WTC11 (cell line): ENCODE data around the gene CACNA1D. TPM values are rescaled to one million over a fixed set of nuclear protein-coding genes. Genes with fewer than 3 reads are reported as not detected.

Experiments used
- ATAC-seq: fragments of 200-7000 bp; cut with Tn5 transposase; 2 replicates; pipeline ENCODE4 v1.10.0; 2021; ENCODE audit warnings: mild to moderate bottlenecking, moderate library complexity
- CTCF ChIA-PET: fragments of 300-600 bp; sonication (Branson Sonifier 250); formaldehyde crosslinking; loops from one replicate; lab custom pipeline; 2021; ENCODE audit warnings: antibody characterized with exemption; lab: Charles Lee
- POLR2A ChIA-PET: fragments of 350-600 bp; sonication (Branson Sonifier 250); formaldehyde crosslinking; loops from one replicate; lab custom pipeline; 2021; ENCODE audit warnings: antibody characterized with exemption; lab: Charles Lee
- DNase-seq: peaks from one replicate; pipeline ENCODE4 v3.0.0; 2021; ENCODE audit warnings: low spot score
- H3K27ac Mint-ChIP-seq: 2 replicates; pipeline ENCODE4 v1.8.0; 2021; ENCODE audit warnings: mixed read lengths
- H3K27me3 Mint-ChIP-seq: 2 replicates; pipeline ENCODE4 v1.8.0; 2021; ENCODE audit warnings: low read depth, mild to moderate bottlenecking, moderate library complexity, mixed read lengths
- H3K36me3 Mint-ChIP-seq: 2 replicates; pipeline ENCODE4 v1.8.0; 2021; ENCODE audit warnings: mixed read lengths
- H3K4me1 Mint-ChIP-seq: 2 replicates; pipeline ENCODE4 v1.8.0; 2022; ENCODE audit warnings: mixed read lengths
- H3K4me3 Mint-ChIP-seq: 2 replicates; pipeline ENCODE4 v1.8.0; 2021; ENCODE audit warnings: mild to moderate bottlenecking, moderate library complexity, mixed read lengths
- H3K9me3 Mint-ChIP-seq: 2 replicates; pipeline ENCODE4 v1.8.0; 2021; ENCODE audit warnings: mixed read lengths
- CREB1 ChIP-seq: sonication (generic); formaldehyde crosslinking; IDR thresholded peaks from 2 replicates; pipeline ENCODE4 v1.8.0; 2023; ENCODE audit warnings: mild to moderate bottlenecking, missing genetic modification reagents
- ELF4 ChIP-seq: sonication (generic); formaldehyde crosslinking; IDR thresholded peaks from 2 replicates; pipeline ENCODE4 v1.8.1; 2022; ENCODE audit warnings: low read depth, mild to moderate bottlenecking, moderate library complexity, missing genetic modification reagents
- IRF2 ChIP-seq: sonication (generic); formaldehyde crosslinking; IDR thresholded peaks from 2 replicates; pipeline ENCODE4 v1.8.0; 2022; ENCODE audit warnings: low read depth, missing genetic modification reagents, borderline replicate concordance
- JUN ChIP-seq: sonication (generic); formaldehyde crosslinking; IDR thresholded peaks from 2 replicates; pipeline ENCODE4 v1.8.0; 2023; ENCODE audit warnings: mild to moderate bottlenecking, missing genetic modification reagents
- NFYB ChIP-seq: sonication (generic); formaldehyde crosslinking; conservative IDR thresholded peaks from 2 replicates; pipeline ENCODE4 v1.8.0; 2022; ENCODE audit warnings: low read depth, missing genetic modification reagents
- NR2C2 ChIP-seq: sonication (generic); formaldehyde crosslinking; IDR thresholded peaks from 2 replicates; pipeline ENCODE4 v1.8.0; 2022; ENCODE audit warnings: mild to moderate bottlenecking, missing genetic modification reagents
- NR3C1 ChIP-seq: sonication (generic); formaldehyde crosslinking; conservative IDR thresholded peaks from 2 replicates; pipeline ENCODE4 v1.8.1; 2023; ENCODE audit warnings: low read depth, mild to moderate bottlenecking, missing genetic modification reagents
- OVOL2 ChIP-seq: fragments of 250-450 bp; sonication (Bioruptor Pico); IDR thresholded peaks from 2 replicates; pipeline ENCODE4 v1.9.0; 2021; ENCODE audit warnings: mild to moderate bottlenecking, borderline replicate concordance
- PRDM15 ChIP-seq: sonication (generic); formaldehyde crosslinking; IDR thresholded peaks from 2 replicates; pipeline ENCODE4 v1.8.0; 2022; ENCODE audit warnings: missing genetic modification reagents
- PRRX2 ChIP-seq: fragments of 250-450 bp; sonication (Bioruptor Pico); IDR thresholded peaks from 2 replicates; pipeline ENCODE4 v1.8.0; 2021; ENCODE audit warnings: mild to moderate bottlenecking
- RELA ChIP-seq: sonication (generic); formaldehyde crosslinking; IDR thresholded peaks from 2 replicates; pipeline ENCODE4 v1.8.1; 2022; ENCODE audit warnings: missing genetic modification reagents, mild to moderate bottlenecking, borderline replicate concordance
- SMAD3 ChIP-seq: sonication (generic); formaldehyde crosslinking; IDR thresholded peaks from 2 replicates; pipeline ENCODE4 v1.8.0; 2022; ENCODE audit warnings: missing genetic modification reagents, mild to moderate bottlenecking, borderline replicate concordance
- TEAD1 ChIP-seq: sonication (generic); formaldehyde crosslinking; IDR thresholded peaks from 2 replicates; pipeline ENCODE4 v1.8.0; 2022; ENCODE audit warnings: mild to moderate bottlenecking, missing genetic modification reagents
- ZNF138 ChIP-seq: sonication (generic); formaldehyde crosslinking; conservative IDR thresholded peaks from 2 replicates; pipeline ENCODE4 v1.8.1; 2022; ENCODE audit warnings: mild to moderate bottlenecking, moderate library complexity, missing genetic modification reagents
- ZNF263 ChIP-seq: sonication (generic); formaldehyde crosslinking; IDR thresholded peaks from 2 replicates; pipeline ENCODE4 v1.8.1; 2022; ENCODE audit warnings: low read depth, mild to moderate bottlenecking, moderate library complexity, missing genetic modification reagents
- ZNF396 ChIP-seq: fragments of 250-450 bp; sonication (Bioruptor Pico); IDR thresholded peaks from 2 replicates; pipeline ENCODE4 v1.8.0; 2021; ENCODE audit warnings: mild to moderate bottlenecking, moderate library complexity, borderline replicate concordance
- total RNA-seq: library from RNA; stranded (reverse); gene quantifications from 3 replicates; pipeline ENCODE4 v1.2.3, GENCODE V29; 2021
- TF ChIP-seq, protein P1 (sequence below): sonication (generic); formaldehyde crosslinking; IDR thresholded peaks from 2 replicates; pipeline ENCODE4 v1.8.1; 2023; ENCODE audit warnings: mild to moderate bottlenecking, missing genetic modification reagents
- TF ChIP-seq, protein P2 (sequence below): sonication (generic); formaldehyde crosslinking; IDR thresholded peaks from 2 replicates; pipeline ENCODE4 v1.8.0; 2023; ENCODE audit warnings: mild to moderate bottlenecking, missing genetic modification reagents
- TF ChIP-seq, protein P3 (sequence below): sonication (generic); formaldehyde crosslinking; IDR thresholded peaks from 2 replicates; pipeline ENCODE4 v1.8.1; 2023; ENCODE audit warnings: mild to moderate bottlenecking, missing genetic modification reagents, borderline replicate concordance

CACNA1D gene
- total RNA-seq, 1 experiment from 2014 or later: 2.3 TPM

- no peak for DNase-seq
- H3K27me3 Mint-ChIP-seq: no peaks in the 10 kb centered on the region
- no peak for ATAC-seq
- H3K36me3 Mint-ChIP-seq: no peaks in the 10 kb centered on the region
- no peak overlapping the region for H3K4me3 Mint-ChIP-seq
- POLR2A ChIA-PET: no interaction called here
- H3K27ac Mint-ChIP-seq: no peak overlapping the region
- no peaks in the 10 kb centered on the region for H3K9me3 Mint-ChIP-seq
- no peaks in the 10 kb centered on the region for H3K4me1 Mint-ChIP-seq
- CTCF ChIA-PET: no interaction called here
- TF ChIP-seq ZNF138 (no peak), JUN (no peak), NR2C2 (CRISPR knock-in tag) (no peak), ZNF396 (CRISPR knock-in tag) (no peak), OVOL2 (CRISPR knock-in tag) (no peak), NR3C1 (no peak), ELF4 (no peak), PRRX2 (CRISPR knock-in tag) (no peak), RELA (CRISPR knock-in tag) (no peak), SMAD3 (CRISPR knock-in tag) (no peak), TEAD1 (CRISPR knock-in tag) (no peak), NFYB (CRISPR knock-in tag) (no peak), CREB1 (CRISPR knock-in tag) (no peak), ZNF263 (no peak), PRDM15 (CRISPR knock-in tag) (no peak), IRF2 (CRISPR knock-in tag) (no peak)
- TF ChIP-seq, protein P1, sequence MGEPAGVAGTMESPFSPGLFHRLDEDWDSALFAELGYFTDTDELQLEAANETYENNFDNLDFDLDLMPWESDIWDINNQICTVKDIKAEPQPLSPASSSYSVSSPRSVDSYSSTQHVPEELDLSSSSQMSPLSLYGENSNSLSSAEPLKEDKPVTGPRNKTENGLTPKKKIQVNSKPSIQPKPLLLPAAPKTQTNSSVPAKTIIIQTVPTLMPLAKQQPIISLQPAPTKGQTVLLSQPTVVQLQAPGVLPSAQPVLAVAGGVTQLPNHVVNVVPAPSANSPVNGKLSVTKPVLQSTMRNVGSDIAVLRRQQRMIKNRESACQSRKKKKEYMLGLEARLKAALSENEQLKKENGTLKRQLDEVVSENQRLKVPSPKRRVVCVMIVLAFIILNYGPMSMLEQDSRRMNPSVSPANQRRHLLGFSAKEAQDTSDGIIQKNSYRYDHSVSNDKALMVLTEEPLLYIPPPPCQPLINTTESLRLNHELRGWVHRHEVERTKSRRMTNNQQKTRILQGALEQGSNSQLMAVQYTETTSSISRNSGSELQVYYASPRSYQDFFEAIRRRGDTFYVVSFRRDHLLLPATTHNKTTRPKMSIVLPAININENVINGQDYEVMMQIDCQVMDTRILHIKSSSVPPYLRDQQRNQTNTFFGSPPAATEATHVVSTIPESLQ (CRISPR knock-in tag): no peak
- TF ChIP-seq, protein P2, sequence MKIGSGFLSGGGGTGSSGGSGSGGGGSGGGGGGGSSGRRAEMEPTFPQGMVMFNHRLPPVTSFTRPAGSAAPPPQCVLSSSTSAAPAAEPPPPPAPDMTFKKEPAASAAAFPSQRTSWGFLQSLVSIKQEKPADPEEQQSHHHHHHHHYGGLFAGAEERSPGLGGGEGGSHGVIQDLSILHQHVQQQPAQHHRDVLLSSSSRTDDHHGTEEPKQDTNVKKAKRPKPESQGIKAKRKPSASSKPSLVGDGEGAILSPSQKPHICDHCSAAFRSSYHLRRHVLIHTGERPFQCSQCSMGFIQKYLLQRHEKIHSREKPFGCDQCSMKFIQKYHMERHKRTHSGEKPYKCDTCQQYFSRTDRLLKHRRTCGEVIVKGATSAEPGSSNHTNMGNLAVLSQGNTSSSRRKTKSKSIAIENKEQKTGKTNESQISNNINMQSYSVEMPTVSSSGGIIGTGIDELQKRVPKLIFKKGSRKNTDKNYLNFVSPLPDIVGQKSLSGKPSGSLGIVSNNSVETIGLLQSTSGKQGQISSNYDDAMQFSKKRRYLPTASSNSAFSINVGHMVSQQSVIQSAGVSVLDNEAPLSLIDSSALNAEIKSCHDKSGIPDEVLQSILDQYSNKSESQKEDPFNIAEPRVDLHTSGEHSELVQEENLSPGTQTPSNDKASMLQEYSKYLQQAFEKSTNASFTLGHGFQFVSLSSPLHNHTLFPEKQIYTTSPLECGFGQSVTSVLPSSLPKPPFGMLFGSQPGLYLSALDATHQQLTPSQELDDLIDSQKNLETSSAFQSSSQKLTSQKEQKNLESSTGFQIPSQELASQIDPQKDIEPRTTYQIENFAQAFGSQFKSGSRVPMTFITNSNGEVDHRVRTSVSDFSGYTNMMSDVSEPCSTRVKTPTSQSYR (CRISPR knock-in tag): no peak
- TF ChIP-seq, protein P3, sequence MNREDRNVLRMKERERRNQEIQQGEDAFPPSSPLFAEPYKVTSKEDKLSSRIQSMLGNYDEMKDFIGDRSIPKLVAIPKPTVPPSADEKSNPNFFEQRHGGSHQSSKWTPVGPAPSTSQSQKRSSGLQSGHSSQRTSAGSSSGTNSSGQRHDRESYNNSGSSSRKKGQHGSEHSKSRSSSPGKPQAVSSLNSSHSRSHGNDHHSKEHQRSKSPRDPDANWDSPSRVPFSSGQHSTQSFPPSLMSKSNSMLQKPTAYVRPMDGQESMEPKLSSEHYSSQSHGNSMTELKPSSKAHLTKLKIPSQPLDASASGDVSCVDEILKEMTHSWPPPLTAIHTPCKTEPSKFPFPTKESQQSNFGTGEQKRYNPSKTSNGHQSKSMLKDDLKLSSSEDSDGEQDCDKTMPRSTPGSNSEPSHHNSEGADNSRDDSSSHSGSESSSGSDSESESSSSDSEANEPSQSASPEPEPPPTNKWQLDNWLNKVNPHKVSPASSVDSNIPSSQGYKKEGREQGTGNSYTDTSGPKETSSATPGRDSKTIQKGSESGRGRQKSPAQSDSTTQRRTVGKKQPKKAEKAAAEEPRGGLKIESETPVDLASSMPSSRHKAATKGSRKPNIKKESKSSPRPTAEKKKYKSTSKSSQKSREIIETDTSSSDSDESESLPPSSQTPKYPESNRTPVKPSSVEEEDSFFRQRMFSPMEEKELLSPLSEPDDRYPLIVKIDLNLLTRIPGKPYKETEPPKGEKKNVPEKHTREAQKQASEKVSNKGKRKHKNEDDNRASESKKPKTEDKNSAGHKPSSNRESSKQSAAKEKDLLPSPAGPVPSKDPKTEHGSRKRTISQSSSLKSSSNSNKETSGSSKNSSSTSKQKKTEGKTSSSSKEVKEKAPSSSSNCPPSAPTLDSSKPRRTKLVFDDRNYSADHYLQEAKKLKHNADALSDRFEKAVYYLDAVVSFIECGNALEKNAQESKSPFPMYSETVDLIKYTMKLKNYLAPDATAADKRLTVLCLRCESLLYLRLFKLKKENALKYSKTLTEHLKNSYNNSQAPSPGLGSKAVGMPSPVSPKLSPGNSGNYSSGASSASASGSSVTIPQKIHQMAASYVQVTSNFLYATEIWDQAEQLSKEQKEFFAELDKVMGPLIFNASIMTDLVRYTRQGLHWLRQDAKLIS (CRISPR knock-in tag): no peak
Measured at GRCh38 chr3:53570081-53570480, 75.7 kb downstream of the CACNA1D start.
